ENCODE data around the gene SDC3.

DNA sequence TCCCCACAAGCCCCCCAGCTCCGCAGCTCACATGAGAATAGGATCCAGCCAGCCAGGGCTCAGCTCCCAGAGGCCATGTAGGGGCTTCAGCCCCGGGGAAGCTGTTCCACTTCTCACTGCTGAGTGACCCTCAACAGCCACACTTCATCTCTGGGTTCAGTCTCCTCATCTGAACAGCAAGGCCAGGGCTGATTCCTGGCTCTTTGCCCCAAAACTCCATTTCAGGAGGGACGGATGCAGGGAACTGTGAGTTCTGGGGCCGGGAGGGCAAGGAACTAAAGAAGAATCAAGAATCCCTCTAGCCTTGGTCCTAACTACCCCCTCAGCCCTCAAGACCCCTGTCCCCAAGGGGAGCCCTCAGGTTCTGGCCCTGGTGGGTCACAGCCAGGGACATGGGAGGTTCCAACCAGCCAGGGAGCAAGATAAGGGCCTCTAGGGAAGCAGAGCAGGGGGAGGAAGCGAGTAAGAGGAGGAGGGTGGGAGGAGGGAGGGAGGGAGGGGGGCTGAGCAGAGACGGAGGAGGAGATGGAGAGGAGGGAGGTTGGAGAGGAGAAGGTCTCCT, 13.1 kb downstream of the SDC3 start:
- TF ChIP-seq EP300 (IDR thresholded peaks at IDR 0.05) (no peak), POLR2AphosphoS5 (IDR thresholded peaks at IDR 0.05) (no peak), POLR2A (IDR thresholded peaks at IDR 0.05) (no peak)
- TF ChIP-seq, protein P1, sequence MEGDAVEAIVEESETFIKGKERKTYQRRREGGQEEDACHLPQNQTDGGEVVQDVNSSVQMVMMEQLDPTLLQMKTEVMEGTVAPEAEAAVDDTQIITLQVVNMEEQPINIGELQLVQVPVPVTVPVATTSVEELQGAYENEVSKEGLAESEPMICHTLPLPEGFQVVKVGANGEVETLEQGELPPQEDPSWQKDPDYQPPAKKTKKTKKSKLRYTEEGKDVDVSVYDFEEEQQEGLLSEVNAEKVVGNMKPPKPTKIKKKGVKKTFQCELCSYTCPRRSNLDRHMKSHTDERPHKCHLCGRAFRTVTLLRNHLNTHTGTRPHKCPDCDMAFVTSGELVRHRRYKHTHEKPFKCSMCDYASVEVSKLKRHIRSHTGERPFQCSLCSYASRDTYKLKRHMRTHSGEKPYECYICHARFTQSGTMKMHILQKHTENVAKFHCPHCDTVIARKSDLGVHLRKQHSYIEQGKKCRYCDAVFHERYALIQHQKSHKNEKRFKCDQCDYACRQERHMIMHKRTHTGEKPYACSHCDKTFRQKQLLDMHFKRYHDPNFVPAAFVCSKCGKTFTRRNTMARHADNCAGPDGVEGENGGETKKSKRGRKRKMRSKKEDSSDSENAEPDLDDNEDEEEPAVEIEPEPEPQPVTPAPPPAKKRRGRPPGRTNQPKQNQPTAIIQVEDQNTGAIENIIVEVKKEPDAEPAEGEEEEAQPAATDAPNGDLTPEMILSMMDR (IDR thresholded peaks at IDR 0.05) = no peak
